ENCODE results near the gene CDC42BPB. TPM values are rescaled to one million over a fixed set of nuclear protein-coding genes. Genes with fewer than 3 reads are reported as not detected.

Gene CDC42BPB
- 89.6 and 95.4 TPM in 2 replicates for total RNA-seq

DNA sequence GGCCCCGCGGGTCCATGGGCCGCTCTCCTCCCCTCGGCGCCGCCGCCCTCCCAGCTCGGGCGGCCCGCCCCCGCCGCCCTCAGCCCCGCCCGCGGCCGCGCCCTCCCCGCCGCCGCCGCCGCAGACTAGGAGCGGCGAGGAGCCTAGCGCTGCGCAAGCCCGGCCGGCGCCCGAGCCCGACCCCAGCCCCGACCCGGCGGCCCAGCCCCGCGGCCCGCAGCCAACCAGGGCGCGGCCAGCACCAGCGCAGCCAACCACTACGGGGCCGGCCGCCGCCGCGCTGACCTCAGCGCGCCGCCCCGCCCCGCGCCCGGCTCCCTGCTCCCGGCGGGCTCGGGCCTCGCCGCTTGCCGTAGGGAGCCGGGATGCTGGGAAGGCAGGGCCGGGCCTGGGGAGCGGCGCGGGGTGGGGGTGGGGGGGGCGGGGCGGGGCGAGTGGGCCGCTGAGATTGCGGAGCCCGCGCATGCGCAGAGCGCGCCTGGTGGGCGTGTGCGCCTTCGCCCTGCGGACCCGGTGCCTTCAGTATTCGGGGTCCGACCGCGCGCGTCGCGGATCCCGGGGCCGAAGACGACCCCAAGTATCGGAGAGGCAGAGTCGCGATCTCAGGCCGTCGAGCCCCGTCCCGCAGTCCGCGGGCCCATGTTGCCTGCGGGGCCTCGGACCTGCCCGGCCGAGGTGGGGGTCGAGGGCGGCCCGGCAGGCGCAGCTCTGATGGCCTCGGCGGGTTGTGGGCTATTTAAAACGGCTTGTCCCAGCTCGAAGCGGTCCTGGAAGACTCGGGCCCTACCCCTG lies at the start of gene CDC42BPB:
TSS of gene CDC42BPB (minus strand) at position 178 of the 792 bp plus-strand sequence. CDS start 376 bp downstream, outside the sequence.

DNA sequence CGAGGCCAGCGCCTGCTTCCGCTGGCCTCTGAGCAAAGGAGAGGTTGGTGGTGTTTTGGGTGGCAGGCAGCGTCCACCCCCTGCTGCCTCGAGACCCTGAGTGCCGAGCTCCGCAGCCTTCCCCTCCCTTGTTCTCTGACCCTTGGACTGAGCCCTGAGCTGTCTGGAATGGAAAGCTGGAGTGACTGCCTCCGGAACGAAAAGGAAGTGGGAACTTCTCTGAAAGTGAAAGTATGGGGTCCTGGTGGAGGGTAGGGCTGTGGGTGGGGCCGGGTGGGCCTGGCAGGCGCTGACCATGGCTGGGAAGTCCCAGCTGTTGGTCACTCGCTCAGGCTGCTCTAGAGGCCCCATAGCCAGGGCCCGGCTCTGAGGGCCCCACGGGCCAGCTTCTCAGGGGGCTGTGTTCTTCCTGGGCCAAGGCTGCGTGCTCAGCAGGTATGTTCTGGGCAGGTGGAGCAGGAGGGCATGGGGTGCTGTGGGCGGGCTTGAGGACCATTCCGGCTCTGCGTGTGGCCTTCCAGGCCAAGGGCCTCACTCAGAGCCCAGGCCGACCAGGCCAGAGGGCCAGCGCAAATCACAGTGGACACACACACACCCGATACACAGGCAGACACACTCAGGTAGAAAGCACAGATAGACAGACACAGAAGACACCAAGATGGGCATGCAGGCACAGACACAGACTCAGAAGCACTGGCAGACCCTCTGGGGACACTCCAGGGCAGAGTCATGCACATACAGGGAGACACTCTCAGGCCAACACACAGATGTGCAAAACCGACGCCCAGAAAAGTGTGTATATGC lies 37.3 kb upstream of the CDC42BPB start, which contains the start of gene EXOC3L4:
TSS of gene EXOC3L4 (plus strand) at position 320 of the 804 bp plus-strand sequence. CDS start 5,495 bp downstream, outside the sequence.

DNA sequence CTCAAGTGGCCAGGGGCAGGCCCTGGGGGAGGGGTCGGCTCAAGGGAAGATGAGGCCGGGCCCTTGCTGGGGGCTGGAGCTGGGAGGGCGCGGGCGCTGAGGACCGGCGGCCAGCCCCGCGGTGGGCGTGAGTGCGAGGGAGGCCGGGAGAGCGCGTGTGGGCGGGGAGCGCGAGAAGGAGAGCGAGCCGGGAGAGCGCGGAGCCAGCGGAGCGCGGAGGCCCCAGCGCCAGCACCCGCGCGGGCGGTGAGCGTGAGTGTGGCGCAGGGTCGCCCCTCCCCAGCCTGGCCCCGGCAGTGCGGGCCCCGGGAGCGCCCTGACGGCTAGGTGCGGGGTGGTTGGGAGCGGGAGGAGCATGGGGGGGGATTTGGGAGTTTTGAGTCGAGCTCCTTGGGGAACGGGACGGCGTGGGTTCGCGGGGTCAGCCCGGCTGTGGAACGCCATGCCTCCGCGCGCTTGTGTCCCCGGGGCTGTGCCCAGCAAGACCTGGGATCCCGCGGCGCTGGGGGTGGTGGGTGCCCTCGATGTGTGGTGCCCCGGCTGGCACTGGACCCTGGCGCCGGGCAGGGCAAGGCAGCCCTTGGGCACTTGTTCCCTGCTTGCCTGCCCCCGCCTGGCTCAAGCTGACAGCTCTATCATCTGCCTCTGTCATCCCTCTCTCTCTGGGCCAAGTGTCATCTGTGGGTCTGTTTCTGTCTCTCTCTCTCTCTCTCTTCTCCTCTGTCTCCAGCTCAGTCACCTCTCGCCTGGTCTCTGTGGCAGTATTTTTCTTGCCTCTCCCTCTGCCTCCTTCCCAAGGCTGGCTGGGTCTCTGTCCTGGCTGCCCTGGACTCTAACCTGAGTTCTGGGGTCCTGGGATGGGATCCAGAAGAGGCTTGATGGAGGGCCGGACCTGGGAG lies 26.9 kb upstream of the CDC42BPB start, which contains the start of gene LBHD2:
TSS of gene LBHD2 (plus strand) at position 190 of the 899 bp plus-strand sequence. CDS start 1,803 bp downstream, outside the sequence.

GRCh38 chr14:102922490-102923200 lies 134.7 kb downstream of the CDC42BPB start, which contains the start of gene AMN:
Gene AMN (plus strand): TSS chr14:102922663. CDS start chr14:102922689, 26 bp downstream.

Other genes starting within 250 kb of the CDC42BPB start
- gene AMN, start 134.9 kb downstream of the CDC42BPB start, total RNA-seq = not detected in 2 replicates
- not detected in 2 replicates for gene LBHD2, start 26.7 kb upstream of the CDC42BPB start, total RNA-seq
- not detected in 2 replicates for gene EXOC3L4, start 37.2 kb upstream of the CDC42BPB start, total RNA-seq
- gene TNFAIP2, start 65.9 kb upstream of the CDC42BPB start, total RNA-seq = 30.5 and 38.6 TPM in 2 replicates

All from mammary microvascular endothelial cell (primary cell).